Coronary artery (tissue), 2 donors: ENCODE results near the gene TIGD1.

Source experiments
- DNase-seq: peaks from one replicate; pipeline ENCODE4 v3.0.0-alpha.2; 2017; ENCODE audit warnings: low spot score
- H3K27ac ChIP-seq, 2 donors: fragments of 200-600 bp; sonication (generic); one replicate each; pipeline ENCODE4 v1.5.1; 2016 to 2019
- H3K4me3 ChIP-seq: fragments of 200-600 bp; sonication (generic); 2 replicates; pipeline ENCODE4 v1.5.1; 2016; ENCODE audit warnings: mild to moderate bottlenecking, moderate library complexity
- CTCF ChIP-seq: fragments of 200-600 bp; sonication (generic); IDR thresholded peaks from one replicate; pipeline ENCODE4 v1.5.1; 2019; ENCODE audit warnings: antibody characterized with exemption

Gene TIGD1

GRCh38 chr2:232504438-232504837 lies 45.9 kb downstream of the TIGD1 start:
- H3K4me3 ChIP-seq: no peak overlapping the region
- TF ChIP-seq CTCF: no peak
- H3K27ac ChIP-seq: no peak overlapping the region
- no peak for DNase-seq

GRCh38 chr2:232503809-232504323 lies 46.5 kb downstream of the TIGD1 start:
- H3K4me3 ChIP-seq: peak overlapping the region; percentile 78
- DNase-seq: no peak
- H3K27ac ChIP-seq: no peak overlapping the region
- TF ChIP-seq CTCF: no peak

GRCh38 chr2:232502911-232503808 lies 47.2 kb downstream of the TIGD1 start:
- Histone ChIP-seq H3K27ac (no peak overlapping the region), H3K4me3 (peak overlapping the region; percentile 78)
- TF ChIP-seq CTCF: no peak
- no peak for DNase-seq

GRCh38 chr2:232502511-232502910 lies 47.8 kb downstream of the TIGD1 start:
- peak overlapping the region; percentile 78 for H3K4me3 ChIP-seq
- DNase-seq: no peak
- TF ChIP-seq CTCF: no peak
- H3K27ac ChIP-seq: no peak overlapping the region

GRCh38 chr2:232501794-232502390 lies 48.5 kb downstream of the TIGD1 start:
- no peak for TF ChIP-seq CTCF
- H3K27ac ChIP-seq: no peak overlapping the region
- no peak for DNase-seq
- no peak overlapping the region for H3K4me3 ChIP-seq

- no peak for TF ChIP-seq CTCF
- H3K4me3 ChIP-seq: no peak overlapping the region
- no peak for DNase-seq
- no peak overlapping the region for H3K27ac ChIP-seq
Measured at GRCh38 chr2:232501331-232501771, 49.0 kb downstream of the TIGD1 start.
